IMR-90 (cell line): ENCODE measurements around the gene NLRP10. TPM values are rescaled to one million over a fixed set of nuclear protein-coding genes. Genes with fewer than 3 reads are reported as not detected.

Source experiments
- ATAC-seq: fragments of 200-7000 bp; cut with Tn5 transposase; 2 replicates; pipeline ENCODE4 v1.9.1; 2020; ENCODE audit warnings: low read depth, mild to moderate bottlenecking, moderate library complexity
- BruUV-seq: library from RNA; stranded (reverse); fragments of 400-500 nt; replicated peaks from 2 replicates; lab custom pipeline; 2021; lab: Mats Ljungman, UMichigan
- CTCF ChIA-PET: fragments of 300-600 bp; formaldehyde crosslinking; extraction: SDS; loops from one replicate; lab custom pipeline; 2021; ENCODE audit warnings: antibody characterized with exemption; lab: Yijun Ruan, JAX
- POLR2A ChIA-PET: fragments of 300-600 bp; sonication (Branson Sonifier 250); formaldehyde crosslinking; loops from one replicate; lab custom pipeline; 2022; ENCODE audit warnings: antibody characterized with exemption; ENCODE audit not compliant: unreplicated experiment; lab: Charles Lee
- DNase-seq: peaks from one replicate; pipeline ENCODE4 v3.0.0; 2013
- H2AFZ ChIP-seq: replicated peaks from 2 replicates; pipeline ENCODE3; 2013; ENCODE audit warnings: low read length, mild to moderate bottlenecking; ENCODE audit not compliant: poor library complexity
- H2AK5ac ChIP-seq: 2 replicates; pipeline ENCODE4 v1.6.1; 2013; ENCODE audit warnings: low read depth, low read length, inconsistent platforms
- H2AK9ac ChIP-seq: replicated peaks from 2 replicates; pipeline ENCODE3; 2013; ENCODE audit warnings: mild to moderate bottlenecking, low read depth, low read length, moderate library complexity; ENCODE audit not compliant: poor library complexity
- H2BK120ac ChIP-seq: 2 replicates; pipeline ENCODE4 v1.6.1; 2013; ENCODE audit warnings: low read depth, low read length, inconsistent platforms
- H2BK15ac ChIP-seq: 3 replicates; pipeline ENCODE4 v1.6.1; 2013; ENCODE audit warnings: low read depth, low read length, inconsistent platforms
- H2BK20ac ChIP-seq: 2 replicates; pipeline ENCODE4 v1.6.1; 2013; ENCODE audit warnings: low read depth, mild to moderate bottlenecking, inconsistent platforms, low read length, moderate library complexity
- H2BK5ac ChIP-seq: 2 replicates; pipeline ENCODE4 v1.6.1; 2013; ENCODE audit warnings: mild to moderate bottlenecking, low read depth, low read length, inconsistent platforms; ENCODE audit not compliant: poor library complexity, severe bottlenecking
- H3K14ac ChIP-seq: replicated peaks from 2 replicates; pipeline ENCODE4 v1.6.1; 2013; ENCODE audit warnings: low read depth, low read length, inconsistent platforms
- H3K18ac ChIP-seq: 2 replicates; pipeline ENCODE4 v1.6.1; 2013; ENCODE audit warnings: low read depth, low read length, control low read depth
- H3K23ac ChIP-seq: 2 replicates; pipeline ENCODE4 v1.6.1; 2013; ENCODE audit warnings: low read depth, low read length, inconsistent platforms
- H3K27ac ChIP-seq: 2 replicates; pipeline ENCODE4 v1.5.1; 2013; ENCODE audit warnings: mild to moderate bottlenecking, control low read depth, low read length; ENCODE audit not compliant: insufficient read depth
- H3K27me3 ChIP-seq: 2 replicates; pipeline ENCODE4 v1.6.1; 2013; ENCODE audit warnings: low read length; ENCODE audit not compliant: control insufficient read depth, insufficient read depth
- H3K36me3 ChIP-seq: 2 replicates; pipeline ENCODE4 v1.6.1; 2013; ENCODE audit warnings: low read length, mixed read lengths; ENCODE audit not compliant: control insufficient read depth, insufficient read depth
- H3K4ac ChIP-seq: 2 replicates; pipeline ENCODE4 v1.6.1; 2013; ENCODE audit warnings: low read depth, low read length, inconsistent platforms
- H3K4me1 ChIP-seq: 2 replicates; pipeline ENCODE4 v1.6.1; 2013; ENCODE audit warnings: low read length, mixed read lengths; ENCODE audit not compliant: control insufficient read depth, insufficient read depth
- H3K4me2 ChIP-seq: 2 replicates; pipeline ENCODE4 v1.6.1; 2013; ENCODE audit warnings: low read depth, mild to moderate bottlenecking, control low read depth, low read length, moderate library complexity
- H3K4me3 ChIP-seq: 2 replicates; pipeline ENCODE4 v1.5.1; 2013; ENCODE audit warnings: low read depth, mild to moderate bottlenecking, control low read depth, low read length, moderate library complexity; ENCODE audit not compliant: insufficient read depth
- H3K56ac ChIP-seq: 2 replicates; pipeline ENCODE4 v1.6.1; 2013; ENCODE audit warnings: low read length, inconsistent platforms; ENCODE audit not compliant: insufficient read depth; ENCODE audit errors: extremely low read depth
- H3K79me1 ChIP-seq, 2 experiments: 2 replicates each; pipeline ENCODE4 v1.6.1; 2013; ENCODE audit warnings: low read length in 2 of 2, inconsistent platforms in 1 of 2, low read depth in 1 of 2
- H3K9ac ChIP-seq: 2 replicates; pipeline ENCODE4 v1.6.1; 2013; ENCODE audit warnings: low read depth, low read length, control low read depth
- H3K9me1 ChIP-seq: 2 replicates; pipeline ENCODE4 v1.6.1; 2013; ENCODE audit warnings: low read length, inconsistent platforms; ENCODE audit not compliant: insufficient read depth
- H3K9me3 ChIP-seq: 2 replicates; pipeline ENCODE4 v1.6.1; 2013; ENCODE audit warnings: low read length; ENCODE audit not compliant: control insufficient read depth, insufficient read depth
- H4K20me1 ChIP-seq: 2 replicates; pipeline ENCODE4 v1.6.1; 2013; ENCODE audit warnings: low read length, inconsistent platforms; ENCODE audit not compliant: insufficient read depth
- H4K5ac ChIP-seq: 2 replicates; pipeline ENCODE4 v1.6.1; 2013; ENCODE audit warnings: mild to moderate bottlenecking, low read depth, low read length, control low read depth
- H4K8ac ChIP-seq, 2 experiments: 2 replicates each; pipeline ENCODE4 v1.6.1; 2013; ENCODE audit warnings: low read depth in 2 of 2, low read length in 2 of 2, control low read depth in 1 of 2, inconsistent platforms in 1 of 2
- H4K91ac ChIP-seq: 2 replicates; pipeline ENCODE4 v1.6.1; 2013; ENCODE audit warnings: low read depth, low read length, inconsistent platforms; ENCODE audit not compliant: insufficient read depth
- BHLHE40 ChIP-seq: fragments of 150-350 bp; IDR thresholded peaks from 2 replicates; pipeline ENCODE4 v1.6.1; 2016; ENCODE audit warnings: mild to moderate bottlenecking, low read depth, low read length
- CEBPB ChIP-seq: IDR thresholded peaks from 2 replicates; pipeline ENCODE4 v1.6.1; 2012; ENCODE audit warnings: low read depth, low read length, improper control_type of control experiment
- CHD1 ChIP-seq: IDR thresholded peaks from 2 replicates; pipeline ENCODE4 v1.6.1; 2012; ENCODE audit warnings: low read depth, low read length, improper control_type of control experiment
- ELK1 ChIP-seq: fragments of 150-350 bp; IDR thresholded peaks from 2 replicates; pipeline ENCODE4 v1.6.1; 2016; ENCODE audit warnings: low read depth, mild to moderate bottlenecking, low read length, moderate library complexity, borderline replicate concordance
- FOS ChIP-seq: fragments of 150-350 bp; IDR thresholded peaks from 2 replicates; pipeline ENCODE4 v1.6.1; 2016; ENCODE audit warnings: low read depth, low read length
- MAFK ChIP-seq: IDR thresholded peaks from 2 replicates; pipeline ENCODE4 v1.6.1; 2012; ENCODE audit warnings: low read depth, low read length, improper control_type of control experiment
- MXI1 ChIP-seq: IDR thresholded peaks from 2 replicates; pipeline ENCODE4 v1.6.1; 2012; ENCODE audit warnings: low read depth, mild to moderate bottlenecking, low read length, moderate library complexity, borderline replicate concordance
- RCOR1 ChIP-seq: IDR thresholded peaks from 2 replicates; pipeline ENCODE4 v1.6.1; 2012; ENCODE audit warnings: mild to moderate bottlenecking, low read length, improper control_type of control experiment; ENCODE audit not compliant: insufficient replicate concordance
- RFX5 ChIP-seq: IDR thresholded peaks from 2 replicates; pipeline ENCODE4 v1.8.0; 2012; ENCODE audit warnings: low read depth, mild to moderate bottlenecking, low read length, moderate library complexity
- USF2 ChIP-seq: fragments of 150-350 bp; IDR thresholded peaks from 2 replicates; pipeline ENCODE4 v1.6.1; 2017; ENCODE audit warnings: mild to moderate bottlenecking, antibody characterized with exemption, low read length, low read depth
- WGBS, 2 experiments: methylation state at CpG; one replicate each; pipeline versions ENCODE4 v1.1.5 to v1.1.7; 2013; ENCODE audit warnings: missing lambda C conversion rate in 2 of 2; ENCODE audit not compliant: insufficient read length in 1 of 2; ENCODE audit errors: extremely low coverage in 2 of 2; 5-methylcytosine and 5-hydroxymethylcytosine counted together
- dilution Hi-C: fragments of 300-500 bp; cut with HindIII; formaldehyde crosslinking; loops from one replicate; pipeline ENCODE4 v1.14.3; 2018; ENCODE audit warnings: low sequenced_read_pairs; ENCODE audit not compliant: unreplicated experiment
- in situ Hi-C: fragments of 300-500 bp; cut with MboI; formaldehyde crosslinking; loops from 3 replicates; pipeline ENCODE4 v1.14.3; 2019; ENCODE audit warnings: low sequenced_read_pairs, inconsistent platforms, mixed read lengths
- intact Hi-C: fragments of 100-400 bp; cut with micrococcal nuclease; formaldehyde crosslinking; loops from 2 replicates; pipeline ENCODE4 v1.10.0; 2022
- polyA plus RNA-seq, 3 experiments: library from polyadenylated mRNA; depleted of rRNA; stranded (reverse); fragments of >200 nt; gene quantifications; 2 replicates each; pipeline ENCODE4 v1.2.3, GENCODE V29; 2012; ENCODE audit warnings: low replicate concordance in 1 of 3
- total RNA-seq: library from RNA; depleted of rRNA; stranded (reverse); fragments of >200 nt; gene quantifications from 2 replicates; pipeline ENCODE4 v1.2.3, GENCODE V29; 2012

The NLRP10 gene
- total and polyA plus RNA-seq, 2 of the 4 experiments (the other 2 are of a cell fraction) = 6.5 to 36.7 TPM

- Histone ChIP-seq H2BK20ac (no peak overlapping the region), H4K91ac (no peak overlapping the region), H3K9me3 (no peaks in the 10 kb centered on the region), H3K27me3 (no peaks in the 10 kb centered on the region), H2AK9ac (no peak overlapping the region), H2AK5ac (no peak overlapping the region), H4K8ac (no peak overlapping the region), H4K20me1 (peaks cover 3% of the 10 kb centered on the region; the same call in 1 of the 2 replicates), H3K9me1 (peaks cover 8% of the 10 kb centered on the region), H3K23ac (no peak overlapping the region), H3K56ac (no peak overlapping the region), H2BK5ac (no peak overlapping the region), H3K27ac (no peak overlapping the region), H3K4me3 (no peak overlapping the region), H3K4me2 (no peak overlapping the region), H3K4ac (no peak overlapping the region), H3K79me1 (no peaks in the 10 kb centered on the region), H3K9ac (no peak overlapping the region), H2BK15ac (no peak overlapping the region), H3K18ac (no peak overlapping the region), H2AFZ (no peak overlapping the region), H2BK120ac (no peak overlapping the region), H3K4me1 (peaks cover 10% of the 10 kb centered on the region), H4K5ac (no peak overlapping the region), H3K36me3 (no peaks in the 10 kb centered on the region), H3K14ac (no peak overlapping the region)
- TF ChIP-seq MXI1 = no peak
- TF ChIP-seq FOS = no peak
- TF ChIP-seq CHD1 = no peak
- no peak for TF ChIP-seq ELK1
- no peak for TF ChIP-seq USF2
- TF ChIP-seq RCOR1 = no peak
- no peak for TF ChIP-seq MAFK
- TF ChIP-seq CEBPB = no peak
- TF ChIP-seq BHLHE40 = no peak
- no peak for TF ChIP-seq RFX5
- ChIA-PET POLR2A (no interaction called here), CTCF (interaction anchor here (1.1 to 3.0 kb wide), 2 partner anchors 81 to 89 kb away, joined by 3 to 11 read pairs; no protein-coding TSS in a partner anchor)
- ATAC-seq = no peak
- dilution Hi-C loops (no loop called here), intact Hi-C loops (no loop called here), in situ Hi-C loops (loop anchor here (5.0 kb wide), 1 partner anchor 87 kb away; no protein-coding TSS in a partner anchor)
- no peak for DNase-seq
- no CpG with 5 or more reads among the region's 3 CpGs for WGBS, 2 experiments
- no TSS peak for BruUV-seq
Measured at GRCh38 chr11:8009856-8010255, 44.6 kb upstream of the NLRP10 start.
